ENCODE measurements around the gene CDK10.

Gene CDK10

DNA sequence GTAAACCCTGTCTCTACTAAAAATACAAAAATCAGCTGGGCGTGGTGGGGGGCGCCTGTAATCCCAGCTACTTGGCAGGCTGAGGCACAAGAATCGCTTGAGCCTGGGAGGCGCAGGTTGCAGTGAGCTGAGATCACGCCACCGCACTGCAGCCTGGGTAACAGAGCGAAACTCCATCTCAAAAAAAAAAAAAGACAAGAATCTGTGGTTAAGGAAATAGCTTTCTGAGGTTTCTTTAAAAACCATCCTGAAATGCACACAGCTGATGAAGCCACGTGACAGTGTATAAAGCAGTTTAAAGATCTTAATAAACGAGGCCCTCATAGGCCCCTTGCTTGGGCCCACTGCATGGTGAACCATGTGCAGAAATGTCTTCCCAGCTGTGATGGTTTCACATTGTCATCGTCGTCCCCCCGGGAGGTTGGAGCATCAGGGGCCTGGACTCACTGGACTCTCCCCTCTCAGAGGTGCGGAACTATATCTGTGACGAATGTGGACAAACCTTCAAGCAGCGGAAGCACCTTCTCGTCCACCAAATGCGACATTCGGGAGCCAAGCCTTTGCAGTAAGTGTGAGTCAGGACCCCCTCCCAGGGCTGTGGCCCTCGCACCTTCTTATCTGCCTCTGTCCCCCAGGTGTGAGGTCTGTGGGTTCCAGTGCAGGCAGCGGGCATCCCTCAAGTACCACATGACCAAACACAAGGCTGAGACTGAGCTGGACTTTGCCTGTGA lies 51.0 kb downstream of the CDK10 start:
- H3K4me3 ChIP-seq (replicated peaks; ENCODE audit: low read depth, low read length): no peak overlapping the region
- DNase-seq (ENCODE audit: extremely low read depth, low read depth): no peak
- TF ChIP-seq, protein P1, sequence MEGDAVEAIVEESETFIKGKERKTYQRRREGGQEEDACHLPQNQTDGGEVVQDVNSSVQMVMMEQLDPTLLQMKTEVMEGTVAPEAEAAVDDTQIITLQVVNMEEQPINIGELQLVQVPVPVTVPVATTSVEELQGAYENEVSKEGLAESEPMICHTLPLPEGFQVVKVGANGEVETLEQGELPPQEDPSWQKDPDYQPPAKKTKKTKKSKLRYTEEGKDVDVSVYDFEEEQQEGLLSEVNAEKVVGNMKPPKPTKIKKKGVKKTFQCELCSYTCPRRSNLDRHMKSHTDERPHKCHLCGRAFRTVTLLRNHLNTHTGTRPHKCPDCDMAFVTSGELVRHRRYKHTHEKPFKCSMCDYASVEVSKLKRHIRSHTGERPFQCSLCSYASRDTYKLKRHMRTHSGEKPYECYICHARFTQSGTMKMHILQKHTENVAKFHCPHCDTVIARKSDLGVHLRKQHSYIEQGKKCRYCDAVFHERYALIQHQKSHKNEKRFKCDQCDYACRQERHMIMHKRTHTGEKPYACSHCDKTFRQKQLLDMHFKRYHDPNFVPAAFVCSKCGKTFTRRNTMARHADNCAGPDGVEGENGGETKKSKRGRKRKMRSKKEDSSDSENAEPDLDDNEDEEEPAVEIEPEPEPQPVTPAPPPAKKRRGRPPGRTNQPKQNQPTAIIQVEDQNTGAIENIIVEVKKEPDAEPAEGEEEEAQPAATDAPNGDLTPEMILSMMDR (IDR thresholded peaks at IDR 0.05; ENCODE audit: low read depth, low read length, missing control alignments): no peak

DNA sequence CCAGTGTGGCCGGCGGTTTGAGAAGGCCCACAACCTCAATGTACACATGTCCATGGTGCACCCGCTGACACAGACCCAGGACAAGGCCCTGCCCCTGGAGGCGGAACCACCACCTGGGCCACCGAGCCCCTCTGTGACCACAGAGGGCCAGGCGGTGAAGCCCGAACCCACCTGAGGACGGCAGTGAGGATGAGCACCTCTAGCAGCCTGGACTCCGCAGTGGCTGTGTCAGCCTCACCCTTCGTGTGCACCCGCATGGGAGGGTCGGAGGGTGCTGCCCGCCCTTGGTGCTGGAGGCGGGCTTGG lies 51.5 kb downstream of the CDK10 start:
- H3K4me3 ChIP-seq (replicated peaks; ENCODE audit: low read depth, low read length): no peak overlapping the region
- no peak for DNase-seq (ENCODE audit: extremely low read depth, low read depth)
- TF ChIP-seq, protein P1 (IDR thresholded peaks at IDR 0.05; ENCODE audit: low read depth, low read length, missing control alignments): no peak

DNA sequence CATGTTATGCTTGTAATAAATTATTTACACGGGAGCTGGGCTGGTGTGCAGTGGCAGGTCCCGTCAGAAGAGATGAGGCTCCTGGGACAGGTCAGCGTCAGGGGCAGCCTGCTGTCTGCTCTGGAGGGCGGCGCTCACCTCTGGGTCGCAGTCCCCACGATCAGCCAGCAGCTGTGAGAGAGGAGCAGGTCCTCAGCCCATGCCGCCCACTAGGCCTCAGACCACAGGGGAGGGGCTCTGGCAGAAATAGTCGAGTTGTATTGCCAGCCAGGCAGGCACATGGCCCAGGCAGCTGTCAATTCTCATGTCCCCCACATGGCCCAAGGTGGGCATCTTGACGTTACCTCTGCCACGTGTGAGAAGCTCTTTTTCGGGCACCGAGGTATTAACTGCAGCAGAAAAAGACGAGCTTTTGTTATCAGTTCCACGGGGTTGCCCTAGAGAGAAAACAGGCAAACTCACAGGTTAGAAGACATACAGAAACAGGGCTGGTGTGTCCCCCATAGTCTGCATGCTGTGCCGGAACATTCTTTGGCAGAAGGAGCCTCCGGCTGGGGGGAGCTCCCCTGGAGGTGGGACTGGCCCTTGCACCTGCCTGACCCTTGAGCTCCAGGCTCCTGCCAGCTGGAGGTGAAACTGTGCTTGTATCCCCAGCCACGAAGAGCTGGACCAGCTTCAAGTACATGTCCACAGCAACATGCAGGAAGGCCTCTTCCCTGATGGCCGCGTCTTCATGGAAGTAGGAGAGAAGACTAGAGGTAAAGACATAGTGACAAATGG lies 52.2 kb downstream of the CDK10 start:
- no peak for DNase-seq (ENCODE audit: extremely low read depth, low read depth)
- H3K4me3 ChIP-seq (replicated peaks; ENCODE audit: low read depth, low read length): no peak overlapping the region
- TF ChIP-seq, protein P1 (IDR thresholded peaks at IDR 0.05; ENCODE audit: low read depth, low read length, missing control alignments): no peak

DNA sequence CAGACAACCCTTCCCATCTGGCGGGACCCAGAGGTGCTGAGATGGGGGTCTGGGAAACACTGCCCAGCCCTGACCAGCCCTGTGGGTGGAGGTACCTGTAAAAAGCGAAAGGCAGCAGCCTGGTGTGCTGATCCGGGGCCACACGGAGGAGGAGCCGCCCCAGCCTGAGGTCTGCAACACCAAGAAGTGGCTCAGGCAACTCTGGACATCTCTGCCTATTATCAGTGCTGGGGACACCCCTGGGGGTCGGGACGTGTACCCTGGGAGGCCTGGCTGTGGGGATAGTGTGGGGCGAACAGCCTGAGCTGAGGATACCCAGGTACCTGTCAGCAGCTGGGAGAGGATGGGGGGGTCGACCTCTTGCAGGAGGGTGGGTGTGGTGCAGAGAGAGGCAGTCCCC lies 52.9 kb downstream of the CDK10 start:
- TF ChIP-seq, protein P1 (IDR thresholded peaks at IDR 0.05; ENCODE audit: low read depth, low read length, missing control alignments): no peak
- DNase-seq (ENCODE audit: extremely low read depth, low read depth): no peak
- H3K4me3 ChIP-seq (replicated peaks; ENCODE audit: low read depth, low read length): no peak overlapping the region

DNA sequence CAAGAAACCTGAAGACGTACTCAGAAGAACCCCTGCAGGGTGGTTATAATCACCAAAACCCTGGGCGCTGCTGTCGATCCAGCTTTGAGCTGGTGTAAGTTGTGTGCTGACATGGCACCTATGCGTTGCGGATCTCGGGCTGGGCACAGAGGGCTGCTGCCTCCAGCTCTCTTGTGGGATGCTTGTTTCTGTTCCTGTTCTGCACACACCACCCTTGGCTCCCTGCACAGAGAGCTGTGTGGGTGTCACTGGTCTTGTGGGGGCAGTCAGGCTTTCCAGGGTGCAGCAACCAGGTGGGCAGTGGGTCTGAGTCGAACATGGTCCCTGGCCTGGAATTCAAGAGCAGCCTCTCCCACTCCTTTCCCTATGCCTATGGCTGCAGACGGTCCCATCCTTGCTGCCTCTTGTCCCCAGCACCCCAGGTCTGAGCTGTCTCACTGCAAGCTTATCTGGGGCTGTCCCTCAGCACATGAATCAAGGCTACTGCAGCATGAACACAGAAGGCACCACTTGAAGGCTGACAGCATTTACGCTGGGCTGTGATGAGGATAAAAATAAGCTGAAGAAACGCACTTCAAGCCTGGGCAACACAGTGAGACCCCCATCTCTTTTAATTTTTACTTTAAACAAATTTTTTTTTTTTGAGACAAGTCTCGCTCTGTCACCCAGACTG lies 55.0 kb downstream of the CDK10 start:
- TF ChIP-seq, protein P1 (IDR thresholded peaks at IDR 0.05; ENCODE audit: low read depth, low read length, missing control alignments): no peak
- H3K4me3 ChIP-seq (replicated peaks; ENCODE audit: low read depth, low read length): no peak overlapping the region
- no peak for DNase-seq (ENCODE audit: extremely low read depth, low read depth)

DNA sequence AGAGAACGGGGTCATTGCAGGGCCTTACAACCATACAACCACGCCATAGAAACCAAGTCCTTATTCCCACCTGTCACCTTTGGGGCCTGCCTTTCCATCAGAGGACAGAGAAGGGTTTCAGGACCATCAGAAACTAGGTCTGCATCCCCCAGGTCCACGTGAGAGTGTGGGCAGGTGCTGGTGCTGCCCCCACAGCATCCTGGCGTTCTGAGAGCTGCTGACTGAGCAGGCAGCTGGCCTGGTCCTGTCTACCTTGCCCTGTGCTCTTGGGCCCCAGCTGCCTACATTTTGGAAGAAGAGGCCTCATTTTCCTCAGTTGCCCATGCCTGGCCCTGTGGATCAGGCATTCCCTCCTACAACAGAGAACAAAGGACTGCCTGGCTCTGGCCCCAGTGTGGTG lies 56.5 kb downstream of the CDK10 start:
- no peak for DNase-seq (ENCODE audit: extremely low read depth, low read depth)
- TF ChIP-seq, protein P1 (IDR thresholded peaks at IDR 0.05; ENCODE audit: low read depth, low read length, missing control alignments): no peak
- no peak overlapping the region for H3K4me3 ChIP-seq (replicated peaks; ENCODE audit: low read depth, low read length)
